HG03378 (cell line): ENCODE results near the gene UNC119.

Experiments used
- ATAC-seq: cut with Tn5 transposase; IDR thresholded peaks from one replicate; pipeline ENCODE4 v1.9.1; 2021; ENCODE audit warnings: mild to moderate bottlenecking, moderate library complexity; ENCODE audit not compliant: unreplicated experiment

The UNC119 gene

GRCh38 chr17:28545141-28545503, 7.3 kb downstream of the UNC119 start:
- ATAC-seq, result no peak

- no peak for ATAC-seq
Observed at GRCh38 chr17:28544402-28545140, 7.9 kb downstream of the UNC119 start.

- ATAC-seq, result no peak
Observed at GRCh38 chr17:28541439-28541838, 11.0 kb downstream of the UNC119 start.

GRCh38 chr17:28540231-28540630, 12.2 kb downstream of the UNC119 start:
- no peak for ATAC-seq

DNA sequence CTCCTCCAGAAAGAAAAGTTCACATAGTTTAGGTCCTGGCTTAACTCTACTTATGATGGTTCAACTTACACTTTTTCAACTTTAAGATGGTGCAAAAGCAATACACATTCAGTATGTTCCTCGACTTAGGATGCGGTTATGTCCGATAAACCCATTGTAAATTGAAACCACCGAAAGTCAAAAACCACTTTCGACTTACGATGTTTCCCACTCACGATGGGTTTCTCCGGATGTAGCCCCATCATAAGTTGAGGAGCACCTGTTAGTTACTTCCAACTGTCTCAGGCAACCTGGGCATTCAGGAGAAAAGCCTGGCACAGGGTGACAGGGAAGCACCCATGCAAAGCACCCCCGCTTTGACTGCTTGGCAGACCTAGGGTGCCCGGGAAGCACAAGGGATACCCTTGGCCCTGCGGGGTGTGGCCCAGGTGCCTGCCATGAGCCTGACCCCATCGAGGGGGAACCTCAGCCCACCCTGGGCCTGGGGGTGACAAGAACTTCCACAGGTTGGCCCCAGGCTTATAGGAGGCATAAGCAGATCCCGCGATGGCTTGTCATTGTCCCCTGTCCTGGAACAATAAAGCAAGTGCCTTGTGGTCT, 14.0 kb downstream of the UNC119 start:
- no peak for ATAC-seq

DNA sequence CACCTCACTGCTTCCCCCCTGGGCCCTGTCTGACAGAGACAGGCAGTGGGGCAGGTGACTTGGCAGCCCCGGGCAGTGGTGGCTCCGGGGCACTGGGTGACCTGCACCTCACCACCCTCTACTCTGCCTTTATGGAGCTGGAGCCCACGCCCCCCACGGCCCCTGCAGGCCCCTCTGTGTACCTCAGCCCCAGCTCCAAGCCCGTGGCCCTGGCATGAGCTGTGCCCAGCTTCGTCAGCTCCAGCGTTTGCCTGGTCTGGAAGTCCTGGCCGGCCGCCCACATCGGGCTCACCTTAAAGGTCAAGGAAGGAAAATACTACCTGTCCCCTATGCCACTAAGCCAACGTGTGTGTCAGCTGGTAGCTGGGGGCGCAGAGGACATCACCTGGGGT, 15.2 kb downstream of the UNC119 start:
- ATAC-seq, result no peak

DNA sequence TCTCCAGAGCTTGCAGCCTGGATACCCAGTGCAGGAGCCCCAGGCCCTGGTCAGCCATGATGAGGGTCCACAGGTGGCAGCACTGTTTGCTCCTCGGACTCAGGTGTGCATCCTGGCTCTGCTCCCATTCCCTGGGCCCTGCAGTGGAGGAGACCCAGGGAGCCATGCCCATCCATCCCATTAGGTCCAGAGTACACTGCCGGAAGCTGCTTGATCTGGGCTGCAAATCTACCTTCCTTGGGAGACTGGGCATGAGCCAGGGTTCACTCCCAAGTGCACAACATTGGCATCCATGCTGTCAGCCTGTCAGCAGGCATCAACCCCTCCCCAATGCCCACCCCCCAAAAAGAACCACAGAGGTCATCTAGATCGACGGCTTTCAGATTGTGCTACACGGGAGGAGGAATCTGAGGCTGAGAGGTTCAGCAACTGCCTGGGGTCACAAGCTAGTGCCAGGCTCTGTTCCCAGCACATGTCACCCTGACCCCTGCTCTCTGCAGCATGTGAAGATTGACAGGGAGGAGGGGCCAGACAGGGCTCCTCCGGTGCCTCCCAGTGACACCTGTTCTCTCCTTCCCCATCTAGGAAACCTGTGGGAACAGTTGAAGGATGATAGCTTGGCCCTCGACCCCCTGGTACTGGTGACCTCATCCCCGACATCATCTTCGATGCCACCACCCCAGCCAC, 15.7 kb downstream of the UNC119 start:
- no peak for ATAC-seq

DNA sequence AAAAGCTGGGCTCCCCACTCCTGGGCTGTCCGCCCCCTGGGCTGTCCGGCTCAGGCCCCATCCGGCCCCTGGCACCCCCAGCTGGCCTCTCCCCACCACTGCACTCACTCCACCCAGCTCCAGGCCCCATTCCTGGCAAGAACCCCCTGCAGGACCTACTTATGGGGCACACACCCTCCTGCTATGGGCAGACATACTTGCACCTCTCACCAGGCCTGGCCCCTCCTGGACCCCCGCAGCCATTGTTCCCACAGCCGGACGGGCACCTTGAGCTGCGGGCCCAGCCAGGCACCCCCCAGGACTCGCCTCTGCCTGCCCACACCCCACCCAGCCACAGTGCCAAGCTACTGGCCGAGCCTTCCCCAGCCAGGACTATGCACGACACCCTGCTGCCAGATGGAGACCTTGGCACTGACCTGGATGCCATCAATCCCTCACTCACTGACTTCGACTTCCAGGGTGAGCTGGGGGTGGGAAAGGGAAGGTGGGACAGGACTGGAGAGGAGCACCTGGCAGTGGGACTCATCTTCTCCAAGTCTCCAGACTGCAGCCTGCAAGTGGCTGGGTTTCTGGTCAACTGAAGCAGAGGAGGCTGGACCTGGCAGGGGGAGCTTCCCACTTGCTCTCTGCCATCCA, 17.6 kb downstream of the UNC119 start:
- no peak for ATAC-seq

GRCh38 chr17:28533091-28533807, 19.2 kb downstream of the UNC119 start:
- ATAC-seq, result no peak

DNA sequence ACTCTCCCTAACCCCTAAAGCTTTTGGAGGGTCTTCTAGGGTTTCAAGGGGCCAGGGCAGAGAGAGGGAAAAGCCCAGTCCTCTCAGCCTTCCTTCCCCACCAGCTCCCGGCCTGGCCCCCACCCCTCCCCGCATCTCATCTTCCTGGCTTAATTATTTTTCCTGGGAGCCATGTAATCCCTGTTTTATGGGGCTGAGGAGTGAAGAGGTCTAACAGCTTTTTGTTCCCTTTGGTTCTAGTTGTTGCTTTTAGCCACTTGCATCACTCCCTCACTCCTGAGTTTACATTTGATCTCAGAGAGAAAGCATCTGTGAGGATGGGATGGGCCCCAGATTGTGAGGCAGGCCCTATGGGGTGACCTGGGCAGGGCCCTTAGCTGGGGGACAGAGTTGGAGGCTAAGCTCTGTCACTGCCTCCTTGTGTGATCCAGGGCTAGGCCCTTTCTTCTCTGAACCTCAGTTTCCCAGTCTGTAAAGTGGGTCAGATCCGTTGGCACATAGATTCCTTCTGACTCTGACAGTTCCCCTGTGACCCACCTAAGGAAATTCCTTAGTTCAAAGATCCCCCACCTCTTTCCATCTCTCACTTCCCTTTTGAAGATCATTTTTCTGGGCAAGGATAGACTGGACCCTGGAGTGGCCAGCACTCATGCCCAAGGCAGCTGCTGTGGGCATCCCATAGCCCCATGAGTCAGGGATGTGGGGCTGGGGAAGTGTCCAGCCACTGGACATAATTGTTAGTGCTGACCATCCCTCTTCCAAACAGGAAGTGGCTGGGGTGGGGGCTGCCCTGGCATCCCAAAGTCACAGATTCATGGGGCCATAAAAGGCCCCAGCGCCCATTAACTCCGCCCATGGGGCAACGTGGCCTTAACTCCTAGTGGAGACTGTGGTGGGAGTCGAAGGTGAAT, 20.1 kb downstream of the UNC119 start:
- no peak for ATAC-seq

GRCh38 chr17:28530926-28531325, 21.5 kb downstream of the UNC119 start:
- no peak for ATAC-seq

- no peak for ATAC-seq
Observed at GRCh38 chr17:28530250-28530649, 22.2 kb downstream of the UNC119 start.

GRCh38 chr17:28529013-28529400, 23.4 kb downstream of the UNC119 start:
- ATAC-seq, result no peak

- no peak for ATAC-seq
Observed at GRCh38 chr17:28528327-28529012, 24.0 kb downstream of the UNC119 start.

GRCh38 chr17:28527859-28528258, 24.6 kb downstream of the UNC119 start:
- no peak for ATAC-seq

- ATAC-seq, result no peak
Observed at GRCh38 chr17:28527181-28527681, 25.2 kb downstream of the UNC119 start.

GRCh38 chr17:28526381-28526780, 26.0 kb downstream of the UNC119 start:
- no peak for ATAC-seq

GRCh38 chr17:28524476-28525424, 27.7 kb downstream of the UNC119 start:
- ATAC-seq, result no peak
